GM18907 (cell line): ENCODE results near the gene UBD.

Experiments
- ATAC-seq: cut with Tn5 transposase; IDR thresholded peaks from one replicate; pipeline ENCODE4 v1.9.1; 2021; ENCODE audit warnings: mild to moderate bottlenecking, moderate library complexity; ENCODE audit not compliant: unreplicated experiment

UBD gene

GRCh38 chr6:29524044-29524443 is 35.5 kb downstream of the UBD start:
- no peak for ATAC-seq

- ATAC-seq: no peak
Measured at GRCh38 chr6:29522227-29522626, 37.3 kb downstream of the UBD start.

DNA sequence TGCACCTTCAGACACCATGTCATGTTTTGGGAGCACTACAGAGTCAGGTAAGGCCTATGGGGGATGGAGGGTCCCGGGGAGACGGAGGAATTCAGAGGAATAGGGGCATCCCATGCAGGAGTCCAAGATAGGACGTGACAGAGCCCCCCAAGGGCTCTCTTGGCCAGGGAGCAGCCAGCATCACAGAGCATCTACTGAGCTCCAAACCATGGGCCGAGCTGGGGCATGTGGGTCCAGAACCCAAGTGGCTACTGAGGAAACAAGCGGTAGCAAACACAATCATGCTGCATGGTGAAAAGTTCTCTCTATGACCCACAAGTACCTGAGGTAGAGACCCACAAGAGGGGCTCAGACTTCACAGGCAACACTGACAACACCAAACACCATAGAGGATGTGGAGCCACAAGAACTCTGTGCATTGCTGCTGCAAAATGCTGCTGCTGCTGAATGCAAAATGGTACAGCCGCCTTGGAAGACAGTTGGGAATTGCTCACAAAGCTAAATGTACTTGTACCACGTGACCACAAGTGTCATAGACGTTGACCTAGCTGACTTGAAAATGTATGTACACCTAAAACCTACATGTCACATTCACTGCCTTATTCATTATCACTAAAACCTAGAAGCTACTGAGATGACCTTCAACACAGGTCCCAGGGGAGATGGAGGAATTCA is 38.4 kb downstream of the UBD start:
- ATAC-seq: no peak

GRCh38 chr6:29520232-29520631 is 39.3 kb downstream of the UBD start:
- ATAC-seq: no peak

GRCh38 chr6:29519291-29520010 is 40.1 kb downstream of the UBD start:
- ATAC-seq: no peak

- no peak for ATAC-seq
Measured at GRCh38 chr6:29517728-29518440, 41.6 kb downstream of the UBD start.

DNA sequence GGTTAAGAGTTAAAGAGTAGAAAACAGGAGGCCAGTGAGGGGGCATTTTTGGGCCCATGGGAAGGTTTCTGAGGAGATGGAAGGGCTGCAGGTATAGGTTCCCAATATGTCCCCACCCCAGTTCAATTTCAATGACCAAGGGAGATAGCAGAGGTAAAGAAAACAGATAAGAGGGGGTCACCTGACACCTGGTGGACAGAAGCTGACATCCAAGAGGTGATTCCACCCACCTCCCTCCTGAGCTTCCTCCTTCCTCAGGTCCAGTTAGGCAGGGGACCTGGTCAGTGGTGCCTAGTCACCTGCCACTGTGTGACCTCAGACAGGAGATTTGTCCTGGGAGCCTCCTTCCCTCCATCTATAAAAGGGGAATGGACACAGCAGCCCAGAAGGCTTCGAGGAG is 42.3 kb downstream of the UBD start:
- no peak for ATAC-seq

GRCh38 chr6:29516108-29516507 is 43.4 kb downstream of the UBD start:
- no peak for ATAC-seq

- no peak for ATAC-seq
Measured at GRCh38 chr6:29510746-29511300, 48.7 kb downstream of the UBD start.

DNA sequence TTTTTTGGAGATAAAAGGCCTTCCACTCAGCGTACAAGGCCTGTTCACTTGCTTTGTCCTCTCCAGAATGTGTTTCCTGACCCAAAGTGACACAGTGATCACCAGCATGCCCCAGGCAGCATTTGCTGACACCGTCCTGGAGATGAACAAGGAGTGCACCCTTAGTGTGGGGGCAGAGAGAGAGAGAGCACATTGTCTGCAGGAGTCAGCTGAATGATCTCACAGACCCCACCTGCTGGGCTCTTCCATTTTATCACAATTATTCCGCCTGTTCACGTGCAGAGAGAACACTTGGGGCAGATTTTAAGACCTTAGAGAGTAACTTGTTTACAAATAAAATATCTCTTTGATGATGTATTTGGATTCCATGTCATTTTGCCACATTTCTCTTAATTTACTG is 49.3 kb downstream of the UBD start:
- ATAC-seq: no peak

GRCh38 chr6:29509711-29510110 is 49.8 kb downstream of the UBD start:
- no peak for ATAC-seq

DNA sequence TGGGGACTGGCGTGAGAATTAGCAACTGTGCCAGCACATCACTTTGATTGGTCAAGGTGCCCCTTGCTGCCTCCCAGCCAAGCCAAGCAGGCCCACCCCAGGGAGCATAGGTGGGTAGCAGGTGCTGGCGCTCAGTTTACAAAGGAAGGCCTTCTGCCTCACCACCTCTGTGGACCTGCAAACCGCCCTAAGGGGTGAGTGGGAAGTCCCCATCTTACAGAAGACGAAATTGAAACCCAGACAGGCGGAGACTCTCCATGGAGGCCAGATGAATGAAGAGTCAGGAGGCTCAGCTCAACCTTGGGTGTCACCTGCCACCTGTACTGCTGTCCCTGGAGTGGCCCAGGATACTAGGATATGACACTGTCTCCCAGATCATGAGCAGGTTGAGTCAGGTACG is 50.3 kb downstream of the UBD start:
- ATAC-seq: peak; percentile 66

GRCh38 chr6:29507319-29507718 is 52.2 kb downstream of the UBD start:
- ATAC-seq: no peak

DNA sequence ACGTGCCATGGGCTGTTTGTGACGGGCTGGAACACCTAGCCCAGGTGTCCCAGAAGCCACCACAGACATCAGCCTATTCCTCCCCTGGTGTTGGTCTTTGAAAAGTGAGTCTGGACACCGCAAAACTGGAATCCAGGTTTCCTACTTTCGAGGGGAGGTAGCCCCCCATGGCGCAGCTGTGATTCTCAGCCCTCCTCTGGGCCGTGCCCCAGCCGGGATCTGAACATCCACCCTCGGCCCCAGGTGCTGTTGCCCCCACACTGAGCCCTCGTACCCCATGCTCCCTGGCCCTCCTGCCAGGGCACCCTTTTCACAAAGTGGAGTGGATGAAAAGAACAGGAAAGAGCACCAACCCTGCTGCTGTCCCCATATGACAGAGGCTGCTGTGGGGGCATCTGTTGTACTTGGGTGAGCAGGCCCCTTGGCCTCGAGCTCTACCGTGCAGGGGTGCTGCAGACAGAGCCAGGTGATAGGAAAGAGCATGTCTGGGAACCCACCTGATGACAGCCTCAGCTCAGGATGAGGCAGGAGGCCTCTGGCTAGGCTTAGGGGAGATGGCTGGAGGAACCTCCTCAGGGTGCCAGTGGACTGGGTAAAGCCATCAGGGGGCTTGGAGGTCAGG is 53.0 kb downstream of the UBD start:
- ATAC-seq: no peak

DNA sequence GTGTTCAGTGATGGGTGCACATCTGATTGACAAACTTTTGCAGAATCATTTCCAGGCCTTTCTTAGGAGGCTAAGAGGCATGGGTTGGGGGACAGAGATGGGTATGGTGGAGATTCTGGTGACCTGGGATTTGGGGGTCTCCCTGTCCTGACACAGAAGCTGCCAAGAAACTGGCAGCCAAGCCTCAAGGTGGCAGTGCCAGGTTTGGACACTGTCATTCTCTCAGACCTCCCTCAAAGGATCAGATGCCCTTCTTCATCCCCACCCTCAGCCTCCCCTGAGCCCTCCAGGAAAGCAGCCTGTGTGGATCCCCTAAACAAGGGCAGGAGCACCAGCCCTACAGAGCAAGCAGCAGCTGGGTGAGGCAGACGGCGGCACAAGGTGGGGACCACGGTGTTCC is 53.7 kb downstream of the UBD start:
- no peak for ATAC-seq
